Endodermal cell (in vitro differentiated cells): ENCODE data around the gene ERCC5. TPM values are rescaled to one million over a fixed set of nuclear protein-coding genes. Genes with fewer than 3 reads are reported as not detected.

Source experiments
- DNase-seq: peaks from one replicate; pipeline ENCODE4 v3.0.0-alpha.2; 2017
- H3K27ac ChIP-seq: 2 replicates; pipeline ENCODE4 v1.5.1; 2013; ENCODE audit warnings: mild to moderate bottlenecking, low read depth, low read length, moderate library complexity
- H3K27me3 ChIP-seq: 2 replicates; pipeline ENCODE4 v1.6.1; 2013; ENCODE audit warnings: mild to moderate bottlenecking, low read length, moderate library complexity; ENCODE audit not compliant: insufficient read depth, control insufficient read depth, poor library complexity, severe bottlenecking
- H3K36me3 ChIP-seq: 2 replicates; pipeline ENCODE4 v1.7.0; 2013; ENCODE audit warnings: mild to moderate bottlenecking, low read length, moderate library complexity; ENCODE audit not compliant: control insufficient read depth, insufficient read depth
- H3K4me1 ChIP-seq: one replicate; pipeline ENCODE4 v1.7.0; 2013; ENCODE audit warnings: low read length; ENCODE audit not compliant: control insufficient read depth, insufficient read depth
- H3K4me3 ChIP-seq: 2 replicates; pipeline ENCODE4 v1.5.1; 2013; ENCODE audit warnings: mild to moderate bottlenecking, low read length, moderate library complexity
- H3K9ac ChIP-seq: 2 replicates; pipeline ENCODE4 v1.6.1; 2013; ENCODE audit warnings: mild to moderate bottlenecking, low read length, moderate library complexity; ENCODE audit not compliant: poor library complexity, severe bottlenecking; ENCODE audit errors: extremely low read depth
- H3K9me3 ChIP-seq: 2 replicates; pipeline ENCODE4 v1.6.1; 2013; ENCODE audit warnings: mild to moderate bottlenecking, low read length, moderate library complexity; ENCODE audit not compliant: control insufficient read depth
- H3K27ac Mint-ChIP-seq: 2 replicates; pipeline ENCODE4 v1.8.0; 2020; ENCODE audit warnings: mixed read lengths
- H3K27me3 Mint-ChIP-seq: 2 replicates; pipeline ENCODE4 v1.8.0; 2021; ENCODE audit warnings: mild to moderate bottlenecking, mixed read lengths; ENCODE audit not compliant: insufficient read depth
- H3K36me3 Mint-ChIP-seq: 2 replicates; pipeline ENCODE4 v1.8.0; 2020; ENCODE audit warnings: low read depth, mixed read lengths
- H3K4me1 Mint-ChIP-seq: 2 replicates; pipeline ENCODE4 v1.8.0; 2020; ENCODE audit warnings: mixed read lengths
- H3K4me3 Mint-ChIP-seq: 2 replicates; pipeline ENCODE4 v1.8.0; 2020; ENCODE audit warnings: mild to moderate bottlenecking, moderate library complexity, mixed read lengths
- H3K9me3 Mint-ChIP-seq: 2 replicates; pipeline ENCODE4 v1.8.0; 2020; ENCODE audit warnings: mild to moderate bottlenecking, mixed read lengths
- WGBS, 2 experiments: methylation state at CpG; one replicate each; pipeline versions ENCODE4 v1.1.5 to v1.1.7; 2013; ENCODE audit warnings: missing lambda C conversion rate in 2 of 2, mixed read lengths in 1 of 2; ENCODE audit not compliant: insufficient coverage in 1 of 2, insufficient read length in 1 of 2; 5-methylcytosine and 5-hydroxymethylcytosine counted together
- total RNA-seq, 2 donors: library from RNA; stranded (reverse); fragmentation: NEBNext Ultra II Directional in 1 of 2; extraction: Animal tissue kit (Norgen Biotek cat#: 25700) in 1 of 2; gene quantifications; 2 replicates in 1 of 2; 3 replicates in 1 of 2; pipeline ENCODE4 v1.2.1, GENCODE V29; 2021
- TF ChIP-seq, protein P1 (sequence below): fragments of 200-600 bp; sonication (generic); conservative IDR thresholded peaks from 2 replicates; pipeline ENCODE4 v1.5.0; 2021; ENCODE audit warnings: antibody characterized with exemption, mild to moderate bottlenecking

Gene ERCC5
- total RNA-seq, 2 donors from 2014 or later = 22.4 to 26.7 TPM

DNA sequence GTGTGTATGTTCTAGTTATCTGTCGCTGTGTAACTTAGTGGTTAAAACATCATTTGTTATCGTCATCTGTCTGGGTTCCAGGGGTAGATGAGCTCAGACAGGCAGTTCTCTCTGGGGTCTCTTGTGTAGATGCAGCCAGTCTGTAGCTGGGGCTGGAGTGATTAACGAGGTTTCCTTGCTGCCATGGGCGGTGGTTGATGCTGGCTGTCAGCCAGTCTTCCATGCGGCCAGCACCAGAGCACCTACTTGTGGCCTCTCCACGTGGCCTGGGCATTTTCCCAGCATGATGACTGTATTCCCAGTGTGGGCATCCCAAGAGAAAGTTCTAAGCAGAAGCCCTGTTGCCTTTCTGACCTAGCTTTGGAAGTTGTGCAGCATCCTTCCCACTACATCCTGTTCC, 10.7 kb downstream of the ERCC5 start:
- Mint-ChIP-seq H3K27ac (no peak overlapping the region), H3K4me1 (no peaks in the 10 kb centered on the region), H3K36me3 (peaks cover 45% of the 10 kb centered on the region), H3K27me3 (no peaks in the 10 kb centered on the region), H3K9me3 (no peaks in the 10 kb centered on the region), H3K4me3 (no peak overlapping the region)
- Histone ChIP-seq H3K4me3 (no peak overlapping the region), H3K27ac (no peak overlapping the region), H3K4me1 (no peaks in the 10 kb centered on the region), H3K27me3 (no peaks in the 10 kb centered on the region), H3K9me3 (no peaks in the 10 kb centered on the region), H3K36me3 (peaks cover 76% of the 10 kb centered on the region), H3K9ac (no peak overlapping the region)
- no peak for DNase-seq
- WGBS, 2 experiments = 74% methylated on average over 6 of the region's 6 CpGs; no CpG with 5 or more reads in 1 of the 2 experiments
- TF ChIP-seq, protein P1, sequence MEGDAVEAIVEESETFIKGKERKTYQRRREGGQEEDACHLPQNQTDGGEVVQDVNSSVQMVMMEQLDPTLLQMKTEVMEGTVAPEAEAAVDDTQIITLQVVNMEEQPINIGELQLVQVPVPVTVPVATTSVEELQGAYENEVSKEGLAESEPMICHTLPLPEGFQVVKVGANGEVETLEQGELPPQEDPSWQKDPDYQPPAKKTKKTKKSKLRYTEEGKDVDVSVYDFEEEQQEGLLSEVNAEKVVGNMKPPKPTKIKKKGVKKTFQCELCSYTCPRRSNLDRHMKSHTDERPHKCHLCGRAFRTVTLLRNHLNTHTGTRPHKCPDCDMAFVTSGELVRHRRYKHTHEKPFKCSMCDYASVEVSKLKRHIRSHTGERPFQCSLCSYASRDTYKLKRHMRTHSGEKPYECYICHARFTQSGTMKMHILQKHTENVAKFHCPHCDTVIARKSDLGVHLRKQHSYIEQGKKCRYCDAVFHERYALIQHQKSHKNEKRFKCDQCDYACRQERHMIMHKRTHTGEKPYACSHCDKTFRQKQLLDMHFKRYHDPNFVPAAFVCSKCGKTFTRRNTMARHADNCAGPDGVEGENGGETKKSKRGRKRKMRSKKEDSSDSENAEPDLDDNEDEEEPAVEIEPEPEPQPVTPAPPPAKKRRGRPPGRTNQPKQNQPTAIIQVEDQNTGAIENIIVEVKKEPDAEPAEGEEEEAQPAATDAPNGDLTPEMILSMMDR = no peak

- Histone ChIP-seq H3K27ac (no peak overlapping the region), H3K9me3 (peaks cover 6% of the 10 kb centered on the region), H3K4me3 (no peak overlapping the region), H3K36me3 (peaks cover 86% of the 10 kb centered on the region), H3K9ac (no peak overlapping the region), H3K4me1 (no peaks in the 10 kb centered on the region), H3K27me3 (no peaks in the 10 kb centered on the region)
- peaks cover 5% of the 10 kb centered on the region for H3K9me3 Mint-ChIP-seq
- WGBS, 2 experiments = 92 to 95% methylated on average over 13 of the region's 13 CpGs
- H3K27ac Mint-ChIP-seq = no peak overlapping the region
- TF ChIP-seq, protein P1 = no peak
- H3K27me3 Mint-ChIP-seq = no peaks in the 10 kb centered on the region
- H3K4me3 Mint-ChIP-seq = no peak overlapping the region
- peaks cover 75% of the 10 kb centered on the region for H3K36me3 Mint-ChIP-seq
- DNase-seq = no peak
- H3K4me1 Mint-ChIP-seq = no peaks in the 10 kb centered on the region
These were observed 16.9 kb downstream of the ERCC5 start for GRCh38 chr13:102862624-102863210.

DNA sequence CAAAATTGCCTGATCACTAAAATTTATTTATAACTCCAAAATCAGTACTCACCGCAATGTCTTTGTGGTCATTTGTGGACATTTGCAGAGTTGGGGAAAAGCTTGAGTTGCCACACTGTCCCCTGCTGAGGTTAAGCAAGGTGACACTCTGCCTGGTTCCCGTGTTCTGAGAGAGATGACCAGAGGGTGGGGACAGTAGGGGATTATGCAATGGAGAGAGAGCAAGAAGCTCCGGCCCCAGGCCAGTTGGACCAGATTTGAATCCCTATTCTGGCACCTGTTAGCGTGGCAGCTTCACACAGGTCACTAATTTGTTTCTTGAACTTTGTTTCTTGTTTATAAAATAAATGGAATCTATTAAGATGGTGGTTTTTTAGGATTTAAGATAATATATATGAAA, 17.8 kb downstream of the ERCC5 start:
- H3K36me3 ChIP-seq = peaks cover 87% of the 10 kb centered on the region
- 50 to 69% methylated on average over 2 to 4 of the region's 4 CpGs for whole genome bisulfite sequencing, 2 experiments

More for the DNA sequence above, 17.8 kb downstream of the ERCC5 start:
- Mint-ChIP-seq H3K4me1 (no peaks in the 10 kb centered on the region), H3K36me3 (peaks cover 71% of the 10 kb centered on the region), H3K9me3 (peaks cover 5% of the 10 kb centered on the region), H3K27ac (no peak overlapping the region), H3K27me3 (no peaks in the 10 kb centered on the region), H3K4me3 (no peak overlapping the region)
- Histone ChIP-seq H3K9ac (no peak overlapping the region), H3K4me3 (no peak overlapping the region), H3K4me1 (no peaks in the 10 kb centered on the region), H3K9me3 (peaks cover 6% of the 10 kb centered on the region), H3K27ac (no peak overlapping the region), H3K27me3 (no peaks in the 10 kb centered on the region)
- DNase-seq = no peak
- TF ChIP-seq, protein P1 = no peak
